ENCODE results near the gene SCYL3.
"Not testable (repeated sequence)": the region's sequence is repeated elsewhere in the genome, so short reads cannot be mapped to it uniquely, and the experiment has no call there.

SCYL3 gene

GRCh38 chr1:169816617-169817016, 77.1 kb downstream of the SCYL3 start:
- DNase-seq (ENCODE audit: low read depth in 1 of 2, low spot score in 1 of 2) = peak in 1 of 2 experiments; percentile 57
- TF ChIP-seq JUND (IDR thresholded peaks at IDR 0.05; ENCODE audit: low read depth) = no peak
- in situ Hi-C loops (cut with HindIII; ENCODE audit: low pct_unique_long_range_greater_than_20kb, low sequenced_read_pairs) = no loop called here

DNA sequence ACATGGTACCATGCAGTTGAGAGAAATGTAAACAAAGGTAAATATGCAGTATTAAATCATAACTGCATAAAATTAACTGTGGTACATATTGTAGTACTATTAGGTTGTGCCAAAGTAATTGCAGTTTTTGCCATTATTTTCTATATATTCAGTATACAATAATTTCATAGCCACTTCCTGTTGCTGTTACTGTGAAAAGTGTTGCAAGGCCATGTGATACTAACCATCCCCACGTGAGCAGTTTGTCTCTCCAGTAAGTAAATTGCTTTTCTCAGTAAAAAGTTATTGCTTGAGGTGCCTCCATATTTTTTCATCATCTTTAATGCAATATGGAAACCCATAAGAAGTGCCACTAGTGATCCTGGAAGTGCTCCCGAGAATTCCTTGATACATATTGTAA, 79.4 kb downstream of the SCYL3 start:
- no peak for TF ChIP-seq JUND (IDR thresholded peaks at IDR 0.05; ENCODE audit: low read depth)
- DNase-seq (ENCODE audit: low read depth in 1 of 2, low spot score in 1 of 2) = no peak
- in situ Hi-C loops (cut with HindIII; ENCODE audit: low pct_unique_long_range_greater_than_20kb, low sequenced_read_pairs) = no loop called here

DNA sequence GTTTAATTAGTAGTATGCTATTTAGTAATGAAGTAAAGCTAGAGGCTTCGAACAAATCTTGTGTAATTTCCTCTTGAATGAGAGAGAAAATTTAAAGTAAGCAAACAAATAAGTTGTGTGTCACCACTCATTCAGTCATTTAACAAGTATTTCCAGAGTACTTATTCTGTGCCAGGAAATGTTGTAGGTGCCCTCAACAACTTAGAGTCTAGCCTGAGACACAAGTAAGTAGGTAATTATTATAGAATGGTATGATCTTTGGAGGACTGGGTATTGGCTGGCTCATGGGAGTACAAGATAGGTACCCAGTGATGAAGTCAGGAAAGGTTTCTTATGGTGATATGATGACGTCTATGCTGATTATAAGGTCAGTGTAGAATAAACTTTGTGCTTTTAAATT, 81.6 kb downstream of the SCYL3 start:
- no peak for TF ChIP-seq JUND (IDR thresholded peaks at IDR 0.05; ENCODE audit: low read depth)
- in situ Hi-C loops (cut with HindIII; ENCODE audit: low pct_unique_long_range_greater_than_20kb, low sequenced_read_pairs) = no loop called here

DNA sequence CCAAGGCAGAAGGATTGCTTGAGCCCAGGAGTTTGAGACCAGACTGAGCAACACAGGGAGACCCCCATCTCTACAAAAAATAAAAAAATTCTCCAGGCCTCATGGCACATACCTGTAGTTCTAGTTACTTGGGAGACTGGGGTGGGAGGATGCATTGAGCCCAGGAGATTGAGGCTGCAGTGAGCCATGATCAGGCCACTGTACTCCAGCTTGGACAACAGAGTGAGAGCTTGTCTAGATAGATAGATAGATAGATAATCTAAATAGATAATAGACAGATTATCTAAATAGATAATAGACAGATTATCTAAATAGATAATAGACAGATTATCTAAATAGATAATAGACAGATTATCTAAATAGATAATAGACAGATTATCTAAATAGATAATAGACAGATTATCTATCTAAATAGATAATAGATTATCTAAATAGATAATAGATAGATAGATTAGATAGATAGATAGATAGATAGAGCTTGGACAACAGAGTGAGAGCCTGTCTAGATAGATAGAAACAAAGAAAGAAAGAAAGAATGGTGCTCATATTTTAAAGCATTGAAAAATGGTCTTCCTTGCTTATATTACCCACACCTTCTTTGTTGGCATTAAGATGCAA, 82.2 kb downstream of the SCYL3 start:
- in situ Hi-C loops (cut with HindIII; ENCODE audit: low pct_unique_long_range_greater_than_20kb, low sequenced_read_pairs); DNase-seq (ENCODE audit: low read depth in 1 of 2, low spot score in 1 of 2): not testable (repeated sequence)

More for the DNA sequence above, 81.6 kb downstream of the SCYL3 start:
- no peak for DNase-seq (ENCODE audit: low read depth in 1 of 2, low spot score in 1 of 2)

GRCh38 chr1:169809370-169810095, 84.2 kb downstream of the SCYL3 start:
- in situ Hi-C loops (cut with HindIII; ENCODE audit: low pct_unique_long_range_greater_than_20kb, low sequenced_read_pairs) = no loop called here
- TF ChIP-seq JUND (IDR thresholded peaks at IDR 0.05; ENCODE audit: low read depth) = no peak
- DNase-seq (ENCODE audit: low read depth in 1 of 2, low spot score in 1 of 2) = peak; percentile 20 to 64

- in situ Hi-C loops (cut with HindIII; ENCODE audit: low pct_unique_long_range_greater_than_20kb, low sequenced_read_pairs) = no loop called here
- no peak for DNase-seq (ENCODE audit: low read depth in 1 of 2, low spot score in 1 of 2)
- no peak for TF ChIP-seq JUND (IDR thresholded peaks at IDR 0.05; ENCODE audit: low read depth)
These were observed 88.8 kb downstream of the SCYL3 start for GRCh38 chr1:169804941-169805340.

DNA sequence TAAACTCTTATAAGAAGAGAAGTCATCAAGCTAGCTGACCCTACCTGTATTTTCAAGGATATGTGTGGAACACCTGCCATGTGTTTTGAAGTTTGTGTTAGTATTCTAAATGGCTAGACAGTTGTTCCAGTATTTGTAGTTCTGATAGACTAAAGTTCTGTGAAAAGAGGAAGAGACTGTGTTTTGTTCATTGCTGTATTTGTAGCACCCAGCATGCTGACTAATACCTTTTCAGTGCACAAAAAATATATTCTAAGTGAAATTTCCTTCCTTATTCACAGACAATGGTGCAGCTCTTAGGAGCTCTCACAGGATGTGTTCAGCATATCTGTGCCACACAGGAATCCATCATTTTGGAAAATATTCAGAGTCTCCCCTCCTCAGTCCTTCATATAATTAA, 90.8 kb downstream of the SCYL3 start:
- TF ChIP-seq JUND (IDR thresholded peaks at IDR 0.05; ENCODE audit: low read depth) = no peak
- in situ Hi-C loops (cut with HindIII; ENCODE audit: low pct_unique_long_range_greater_than_20kb, low sequenced_read_pairs) = no loop called here
- DNase-seq (ENCODE audit: low read depth in 1 of 2, low spot score in 1 of 2) = no peak
